Astrocyte of the spinal cord (primary cell): ENCODE measurements around the gene FUT1.
A peak's percentile ranks its signal among the peaks of the same experiment; 100 is the strongest.

Experiments used
- DNase-seq: peaks from one replicate; pipeline ENCODE4 v3.0.0; 2011; ENCODE audit warnings: low read depth, low spot score
- H3K4me3 ChIP-seq: 2 replicates; pipeline ENCODE4 v1.5.1; 2011; ENCODE audit warnings: low read depth, mild to moderate bottlenecking, low read length, moderate library complexity
- CTCF ChIP-seq: IDR thresholded peaks from 2 replicates; pipeline ENCODE4 v1.5.1; 2012; ENCODE audit warnings: low read depth, mild to moderate bottlenecking, low read length, inconsistent platforms
- in situ Hi-C: cut with HindIII; loops from 2 replicates; pipeline ENCODE4 v1.10.0; 2017; ENCODE audit warnings: low sequenced_read_pairs

Gene FUT1

GRCh38 chr19:48716562-48717291 is 35.7 kb downstream of the FUT1 start:
- DNase-seq = peak; percentile 35
- in situ Hi-C loops = no loop called here
- peak overlapping the region; percentile 22 for H3K4me3 ChIP-seq
- TF ChIP-seq CTCF = no peak

- no peak overlapping the region for H3K4me3 ChIP-seq
- DNase-seq = no peak
- no peak for TF ChIP-seq CTCF
- in situ Hi-C loops = no loop called here
These were observed 36.7 kb downstream of the FUT1 start for GRCh38 chr19:48715681-48716171.

- in situ Hi-C loops = no loop called here
- TF ChIP-seq CTCF = no peak
- H3K4me3 ChIP-seq = peak overlapping the region; percentile 61
- DNase-seq = no peak
These were observed 37.4 kb downstream of the FUT1 start for GRCh38 chr19:48714759-48715675.

- in situ Hi-C loops = no loop called here
- peak; percentile 100 for DNase-seq
- no peak for TF ChIP-seq CTCF
These were observed 38.3 kb downstream of the FUT1 start for GRCh38 chr19:48713864-48714755.

GRCh38 chr19:48713041-48713863 is 39.2 kb downstream of the FUT1 start:
- in situ Hi-C loops = no loop called here
- no peak for DNase-seq
- peak overlapping the region; percentile 73 for H3K4me3 ChIP-seq
- peak; percentile 41 for TF ChIP-seq CTCF

More at GRCh38 chr19:48713864-48714755, 38.3 kb downstream of the FUT1 start:
- H3K4me3 ChIP-seq = peak overlapping the region; percentile 73
